CD14-positive monocyte (primary cell): ENCODE measurements around the gene DYNC1LI2. TPM values are rescaled to one million over a fixed set of nuclear protein-coding genes. Genes with fewer than 3 reads are reported as not detected.

ENCODE experiments used
- DNase-seq, 3 donors: peaks; one replicate each; pipeline ENCODE4 v3.0.0-alpha.2; 2011 to 2022
- H2AFZ ChIP-seq: 2 replicates; pipeline ENCODE4 v1.6.0; 2012; ENCODE audit warnings: mild to moderate bottlenecking, low read depth, low read length, inconsistent platforms; ENCODE audit not compliant: insufficient read depth, poor library complexity, severe bottlenecking
- H3K27ac ChIP-seq, 2 donors: 1 replicate in 1 of 2; 2 replicates in 1 of 2; pipeline ENCODE4 v1.5.1; 2012 to 2013; ENCODE audit warnings: low read length in 2 of 2, control low read depth in 1 of 2, inconsistent platforms in 1 of 2, low read depth in 1 of 2, mild to moderate bottlenecking in 1 of 2
- H3K27me3 ChIP-seq, 2 donors: one replicate each; pipeline versions ENCODE4 v1.6.0 to v1.6.1; 2011 to 2013; ENCODE audit warnings: low read length in 2 of 2; ENCODE audit not compliant: control insufficient read depth in 2 of 2, insufficient read depth in 2 of 2
- H3K36me3 ChIP-seq, 2 donors: replicated peaks in 1 of 2; 1 replicate in 1 of 2; 2 replicates in 1 of 2; pipeline versions ENCODE4 v1.5.1 to v1.6.1; 2012 to 2013; ENCODE audit warnings: low read length in 2 of 2, control low read depth in 1 of 2, inconsistent platforms in 1 of 2, mild to moderate bottlenecking in 1 of 2; ENCODE audit not compliant: insufficient read depth in 2 of 2, control insufficient read depth in 1 of 2
- H3K4me1 ChIP-seq, 2 donors: 1 replicate in 1 of 2; 2 replicates in 1 of 2; pipeline versions ENCODE4 v1.5.1 to v1.6.1; 2012 to 2013; ENCODE audit warnings: low read length in 2 of 2, control low read depth in 1 of 2, inconsistent platforms in 1 of 2, mild to moderate bottlenecking in 1 of 2, moderate library complexity in 1 of 2; ENCODE audit not compliant: insufficient read depth in 2 of 2, control insufficient read depth in 1 of 2
- H3K4me2 ChIP-seq: replicated peaks from 2 replicates; pipeline ENCODE3; 2012; ENCODE audit warnings: low read length, moderate library complexity, mild to moderate bottlenecking; ENCODE audit not compliant: poor library complexity, severe bottlenecking; ENCODE audit errors: extremely low read depth
- H3K4me3 ChIP-seq, 3 experiments: fragments of 200-600 bp in 1 of 3; sonication (generic) in 1 of 3; replicated peaks in 1 of 3; 1 replicate in 2 of 3; 2 replicates in 1 of 3; pipeline ENCODE4 v1.5.1; 2011 to 2013; ENCODE audit warnings: low read length in 3 of 3, mild to moderate bottlenecking in 3 of 3, control low read depth in 2 of 3, low read depth in 2 of 3, inconsistent platforms in 1 of 3, moderate library complexity in 1 of 3
- H3K79me2 ChIP-seq: 2 replicates; pipeline ENCODE4 v1.6.0; 2012; ENCODE audit warnings: mild to moderate bottlenecking, control low read depth, inconsistent platforms, low read length, moderate library complexity; ENCODE audit not compliant: insufficient read depth
- H3K9ac ChIP-seq: 2 replicates; pipeline ENCODE4 v1.6.0; 2017; ENCODE audit warnings: low read length, mild to moderate bottlenecking; ENCODE audit not compliant: insufficient read depth, poor library complexity, severe bottlenecking
- H3K9me3 ChIP-seq, 2 donors: replicated peaks in 1 of 2; 1 replicate in 1 of 2; 2 replicates in 1 of 2; pipeline versions ENCODE4 v1.5.1 to v1.6.1; 2012 to 2013; ENCODE audit warnings: low read length in 2 of 2, control low read depth in 1 of 2; ENCODE audit not compliant: control insufficient read depth in 1 of 2, insufficient read depth in 1 of 2
- H4K20me1 ChIP-seq: 2 replicates; pipeline ENCODE4 v1.6.0; 2012; ENCODE audit warnings: mild to moderate bottlenecking, low read length, control low read depth, moderate library complexity; ENCODE audit not compliant: insufficient read depth
- H3K27ac Mint-ChIP-seq, 7 donors: one replicate each; pipeline ENCODE4 v1.8.0; 2020; ENCODE audit warnings: mild to moderate bottlenecking in 7 of 7, mixed read lengths in 7 of 7, moderate library complexity in 6 of 7, inconsistent platforms in 2 of 7
- H3K27me3 Mint-ChIP-seq, 3 donors: one replicate each; pipeline ENCODE4 v1.8.0; 2021 to 2022; ENCODE audit warnings: low read depth in 3 of 3, mild to moderate bottlenecking in 3 of 3, mixed read lengths in 3 of 3, moderate library complexity in 3 of 3, inconsistent platforms in 1 of 3
- H3K36me3 Mint-ChIP-seq, 2 donors: one replicate each; pipeline ENCODE4 v1.8.0; 2020; ENCODE audit warnings: mixed read lengths in 2 of 2, inconsistent platforms in 1 of 2, mild to moderate bottlenecking in 1 of 2
- H3K4me1 Mint-ChIP-seq: one replicate; pipeline ENCODE4 v1.8.0; 2020; ENCODE audit warnings: mild to moderate bottlenecking, mixed read lengths
- H3K4me3 Mint-ChIP-seq, 2 donors: one replicate each; pipeline ENCODE4 v1.8.0; 2020; ENCODE audit warnings: mild to moderate bottlenecking in 2 of 2, mixed read lengths in 2 of 2, moderate library complexity in 1 of 2
- H3K9me3 Mint-ChIP-seq, 7 donors: one replicate each; pipeline ENCODE4 v1.8.0; 2020 to 2022; ENCODE audit warnings: mixed read lengths in 7 of 7, mild to moderate bottlenecking in 6 of 7, moderate library complexity in 6 of 7, inconsistent platforms in 2 of 7
- WGBS: methylation state at CpG from one replicate; pipeline ENCODE4 v1.1.5; 2013; ENCODE audit warnings: missing lambda C conversion rate; ENCODE audit not compliant: insufficient coverage; 5-methylcytosine and 5-hydroxymethylcytosine counted together
- intact Hi-C, 2 donors: fragments of 100-400 bp; cut with micrococcal nuclease; formaldehyde crosslinking; loops; one replicate each; pipeline versions ENCODE4 v1.15.0 to v1.15.1; 2023
- polyA plus RNA-seq, 3 donors: library from polyadenylated mRNA; depleted of rRNA in 1 of 3; unstranded in 2 of 3; stranded (reverse) in 1 of 3; fragments of 300-500 nt in 2 of 3; fragments of >200 nt in 1 of 3; fragmentation: Illumina TruSeq in 2 of 3; gene quantifications; 1 replicate in 2 of 3; 2 replicates in 1 of 3; pipeline ENCODE4 v1.2.3, GENCODE V29; 2012 to 2021
- TF ChIP-seq, protein P1 (sequence below): fragments of 200-600 bp; IDR thresholded peaks from one replicate; pipeline ENCODE4 v1.8.0; 2022; ENCODE audit warnings: antibody characterized with exemption, mild to moderate bottlenecking

The DYNC1LI2 gene
- polyA plus RNA-seq, 3 donors, result 14.9 to 125 (median 23.9) TPM

DNA sequence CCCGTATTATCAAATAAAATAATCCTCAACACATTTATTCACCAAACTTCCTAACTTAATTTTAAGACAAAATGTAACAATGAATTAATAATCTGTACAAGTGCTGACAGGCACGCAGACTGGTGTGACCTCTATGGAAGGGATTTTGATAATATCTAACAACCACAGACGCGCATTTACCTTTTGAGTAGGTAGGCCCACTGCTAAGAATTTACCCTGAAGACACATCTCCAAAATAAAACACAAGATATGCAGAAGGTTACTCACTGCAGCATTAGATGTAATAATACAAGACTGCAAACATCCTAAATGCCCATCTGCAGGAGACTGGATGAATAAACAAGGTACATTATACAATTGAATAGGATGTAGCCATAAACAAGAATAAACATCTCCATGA is 32.2 kb downstream of the DYNC1LI2 start:
- H3K4me2 ChIP-seq, result no peak overlapping the region
- H3K79me2 ChIP-seq, result no peaks in the 10 kb centered on the region
- H3K36me3 ChIP-seq, result peaks cover 35 to 60% of the 10 kb centered on the region in 2 donors
- TF ChIP-seq, protein P1, sequence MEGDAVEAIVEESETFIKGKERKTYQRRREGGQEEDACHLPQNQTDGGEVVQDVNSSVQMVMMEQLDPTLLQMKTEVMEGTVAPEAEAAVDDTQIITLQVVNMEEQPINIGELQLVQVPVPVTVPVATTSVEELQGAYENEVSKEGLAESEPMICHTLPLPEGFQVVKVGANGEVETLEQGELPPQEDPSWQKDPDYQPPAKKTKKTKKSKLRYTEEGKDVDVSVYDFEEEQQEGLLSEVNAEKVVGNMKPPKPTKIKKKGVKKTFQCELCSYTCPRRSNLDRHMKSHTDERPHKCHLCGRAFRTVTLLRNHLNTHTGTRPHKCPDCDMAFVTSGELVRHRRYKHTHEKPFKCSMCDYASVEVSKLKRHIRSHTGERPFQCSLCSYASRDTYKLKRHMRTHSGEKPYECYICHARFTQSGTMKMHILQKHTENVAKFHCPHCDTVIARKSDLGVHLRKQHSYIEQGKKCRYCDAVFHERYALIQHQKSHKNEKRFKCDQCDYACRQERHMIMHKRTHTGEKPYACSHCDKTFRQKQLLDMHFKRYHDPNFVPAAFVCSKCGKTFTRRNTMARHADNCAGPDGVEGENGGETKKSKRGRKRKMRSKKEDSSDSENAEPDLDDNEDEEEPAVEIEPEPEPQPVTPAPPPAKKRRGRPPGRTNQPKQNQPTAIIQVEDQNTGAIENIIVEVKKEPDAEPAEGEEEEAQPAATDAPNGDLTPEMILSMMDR, result no peak
- no peak overlapping the region for H3K9ac ChIP-seq
- no peaks in the 10 kb centered on the region for H3K9me3 Mint-ChIP-seq
- H3K27ac ChIP-seq, result no peak overlapping the region
- intact Hi-C loops, result loop anchor here in 1 of 2 donors (10.0 kb wide), 1 partner anchor 54 kb away; no protein-coding TSS in a partner anchor
- H3K27me3 ChIP-seq, result no peaks in the 10 kb centered on the region
- H3K27me3 Mint-ChIP-seq, result peaks cover 0 to 2% (median 0%) of the 10 kb centered on the region in 3 donors
- WGBS, result no CpG with 5 or more reads among the region's 4 CpGs
- DNase-seq, result no peak
- H3K4me1 Mint-ChIP-seq, result peaks cover 4% of the 10 kb centered on the region
- H4K20me1 ChIP-seq, result peaks cover 9% of the 10 kb centered on the region
- H3K4me1 ChIP-seq, result no peaks in the 10 kb centered on the region
- no peak overlapping the region for H3K27ac Mint-ChIP-seq
- H3K4me3 Mint-ChIP-seq, result no peak overlapping the region
- no peaks in the 10 kb centered on the region for H3K9me3 ChIP-seq
- H2AFZ ChIP-seq, result no peak overlapping the region
- no peak overlapping the region for H3K4me3 ChIP-seq
- H3K36me3 Mint-ChIP-seq, result peaks cover 37 to 57% of the 10 kb centered on the region in 2 donors

DNA sequence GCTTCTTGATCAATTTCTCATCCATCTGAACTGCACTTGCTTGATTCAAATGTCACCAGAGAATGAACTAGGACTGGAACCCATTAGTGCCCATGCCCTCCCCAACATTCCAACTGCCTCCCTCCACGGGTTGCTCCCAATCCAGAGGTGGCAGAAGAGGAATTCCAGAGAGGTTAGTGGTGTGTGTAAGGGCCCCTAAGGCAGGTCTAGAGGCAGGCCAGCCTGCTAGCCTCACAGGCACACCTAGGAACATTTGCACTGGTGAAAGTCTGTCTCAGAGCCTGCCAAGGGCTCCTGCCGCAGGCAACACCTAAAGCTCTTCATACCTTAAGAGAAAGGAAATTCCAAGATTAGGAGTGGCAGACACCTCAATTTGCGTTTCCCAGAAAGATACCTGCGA is 33.6 kb downstream of the DYNC1LI2 start:
- WGBS, result 100% methylated on average over 1 of the region's 4 CpGs
- Mint-ChIP-seq H3K4me3 (no peak overlapping the region), H3K4me1 (peaks cover 4% of the 10 kb centered on the region), H3K27me3 (peaks cover 0 to 3% (median 0%) of the 10 kb centered on the region in 3 donors), H3K27ac (no peak overlapping the region), H3K9me3 (no peaks in the 10 kb centered on the region), H3K36me3 (peaks cover 23 to 43% of the 10 kb centered on the region in 2 donors)
- peaks cover 3% of the 10 kb centered on the region for H4K20me1 ChIP-seq
- H3K36me3 ChIP-seq, result peaks cover 20 to 46% of the 10 kb centered on the region in 2 donors
- no peak overlapping the region for H3K4me3 ChIP-seq
- intact Hi-C loops, result loop anchor here in 1 of 2 donors (10.0 kb wide), 1 partner anchor 53 kb away; no protein-coding TSS in a partner anchor
- DNase-seq, result no peak
- no peaks in the 10 kb centered on the region for H3K4me1 ChIP-seq
- no peak overlapping the region for H3K4me2 ChIP-seq
- no peaks in the 10 kb centered on the region for H3K79me2 ChIP-seq
- H2AFZ ChIP-seq, result no peak overlapping the region
- no peaks in the 10 kb centered on the region for H3K9me3 ChIP-seq
- TF ChIP-seq, protein P1, result no peak
- H3K27me3 ChIP-seq, result no peaks in the 10 kb centered on the region
- no peak overlapping the region for H3K9ac ChIP-seq
- no peak overlapping the region for H3K27ac ChIP-seq
